HCT116 (cell line): ENCODE data around the gene ARL15. TPM values are rescaled to one million over a fixed set of nuclear protein-coding genes. Genes with fewer than 3 reads are reported as not detected.

Experiments used
- ATAC-seq: fragments of 200-7000 bp; cut with Tn5 transposase; 2 replicates; pipeline ENCODE4 v1.9.1; 2020; ENCODE audit warnings: mild to moderate bottlenecking, moderate library complexity
- BruUV-seq: library from RNA; stranded (reverse); fragments of 400-500 nt; replicated peaks from 2 replicates; lab custom pipeline; 2021; lab: Mats Ljungman, UMichigan
- CTCF ChIA-PET: fragments of 300-600 bp; sonication (Branson Sonifier 250); formaldehyde crosslinking; loops from one replicate; lab custom pipeline; 2021; ENCODE audit warnings: antibody characterized with exemption; lab: Charles Lee
- POLR2A ChIA-PET: fragments of 300-600, 350-600 bp; sonication (Branson Sonifier 250); formaldehyde crosslinking; loops from one replicate; lab custom pipeline; 2021; ENCODE audit warnings: antibody characterized with exemption; lab: Charles Lee
- RAD21 ChIA-PET, 2 experiments: fragments of 300-600 bp; sonication (Branson Sonifier 250); formaldehyde crosslinking; loops; one replicate each; lab custom pipeline; 2023; ENCODE audit warnings: low total read pairs in 2 of 2; ENCODE audit not compliant: uncharacterized antibody in 2 of 2, unreplicated experiment in 2 of 2, low non-redundant PET in 1 of 2; lab: Charles Lee
- DNase-seq: peaks from one replicate; pipeline ENCODE4 v3.0.0-alpha.2; 2010; ENCODE audit warnings: low read depth, low spot score
- H2AFZ ChIP-seq: fragments of 200-600 bp; shearing (Covaris generic), sonication (generic); 2 replicates; pipeline ENCODE4 v1.6.1; 2017; ENCODE audit warnings: low read depth, mixed run types, mixed read lengths, antibody characterized with exemption, low read length; ENCODE audit not compliant: poor library complexity, severe bottlenecking
- H3K27ac ChIP-seq: 2 replicates; pipeline ENCODE4 v1.5.1; 2012; ENCODE audit warnings: low read depth, low read length
- H3K27me3 ChIP-seq: fragments of 200-600 bp; sonication (generic); 2 replicates; pipeline ENCODE4 v1.6.1; 2016; ENCODE audit warnings: mixed run types, low read length, mixed read lengths; ENCODE audit not compliant: insufficient read depth
- H3K36me3 ChIP-seq, 2 experiments: fragments of 200-500 bp in 1 of 2; fragments of 200-600 bp in 1 of 2; sonication (Bioruptor generic) in 1 of 2; sonication (generic) in 1 of 2; 2 replicates each; pipeline versions ENCODE4 v1.5.1 to v1.6.1; 2014 to 2016; ENCODE audit warnings: low read length in 2 of 2, inconsistent platforms in 1 of 2, mixed read lengths in 1 of 2, mixed run types in 1 of 2; ENCODE audit not compliant: insufficient read depth in 2 of 2, control insufficient read depth in 1 of 2
- H3K4me1 ChIP-seq, 2 experiments: fragments of 200-600 bp in 1 of 2; sonication (generic) in 1 of 2; 2 replicates each; pipeline versions ENCODE4 v1.5.1 to v1.6.1; 2012 to 2017; ENCODE audit warnings: low read length in 2 of 2, inconsistent platforms in 1 of 2, mild to moderate bottlenecking in 1 of 2, mixed read lengths in 1 of 2, mixed run types in 1 of 2, moderate library complexity in 1 of 2; ENCODE audit not compliant: insufficient read depth in 2 of 2, control insufficient read depth in 1 of 2
- H3K4me2 ChIP-seq: fragments of 200-600 bp; sonication (generic); 2 replicates; pipeline ENCODE4 v1.6.1; 2017; ENCODE audit warnings: mixed run types, low read length, mixed read lengths
- H3K4me3 ChIP-seq, 2 experiments: fragments of 200-600 bp in 1 of 2; sonication (generic) in 1 of 2; replicated peaks in 1 of 2; 2 replicates each; pipeline ENCODE4 v1.5.1; 2011 to 2016; ENCODE audit warnings: low read length in 2 of 2, control low read depth in 1 of 2, low read depth in 1 of 2, mild to moderate bottlenecking in 1 of 2, mixed read lengths in 1 of 2, mixed run types in 1 of 2
- H3K79me2 ChIP-seq: fragments of 200-600 bp; sonication (generic); 2 replicates; pipeline ENCODE4 v1.6.1; 2017; ENCODE audit warnings: mild to moderate bottlenecking, mixed run types, low read length, moderate library complexity, mixed read lengths; ENCODE audit not compliant: insufficient read depth
- H3K9ac ChIP-seq: fragments of 200-600 bp; sonication (generic); 2 replicates; pipeline ENCODE4 v1.6.1; 2016; ENCODE audit warnings: low read length, mixed read lengths
- H3K9me2 ChIP-seq: fragments of 200-600 bp; sonication (generic), shearing (Covaris generic); 2 replicates; pipeline ENCODE4 v1.6.1; 2017; ENCODE audit warnings: mixed run types, mild to moderate bottlenecking, moderate library complexity; ENCODE audit not compliant: insufficient read depth
- H3K9me3 ChIP-seq, 2 experiments: fragments of 200-500 bp in 1 of 2; fragments of 200-600 bp in 1 of 2; sonication (Bioruptor generic) in 1 of 2; sonication (generic) in 1 of 2; 2 replicates each; pipeline ENCODE4 v1.6.1; 2014 to 2017; ENCODE audit warnings: low read length in 2 of 2, mixed read lengths in 2 of 2, inconsistent platforms in 1 of 2, low read depth in 1 of 2, mild to moderate bottlenecking in 1 of 2, mixed run types in 1 of 2, moderate library complexity in 1 of 2; ENCODE audit not compliant: control insufficient read depth in 1 of 2, insufficient read depth in 1 of 2
- H4K20me1 ChIP-seq: fragments of 200-600 bp; sonication (generic), shearing (Covaris generic); 2 replicates; pipeline ENCODE4 v1.6.1; 2017; ENCODE audit warnings: mixed run types, mild to moderate bottlenecking, moderate library complexity; ENCODE audit not compliant: insufficient read depth
- ATF3 ChIP-seq: IDR thresholded peaks from 2 replicates; pipeline ENCODE4 v1.6.1; 2012
- CBX3 ChIP-seq: IDR thresholded peaks from 2 replicates; pipeline ENCODE4 v1.6.1; 2012; ENCODE audit warnings: low read depth
- CTCF ChIP-seq, 3 experiments: fragments of 200-600 bp in 1 of 3; sonication (generic) in 1 of 3; IDR thresholded peaks in 2 of 3; conservative IDR thresholded peaks in 1 of 3; 2 replicates each; pipeline ENCODE4 v1.5.1; 2012 to 2017; ENCODE audit warnings: low read depth in 2 of 3, low read length in 2 of 3, antibody characterized with exemption in 1 of 3, borderline replicate concordance in 1 of 3, control low read depth in 1 of 3, mild to moderate bottlenecking in 1 of 3, mixed read lengths in 1 of 3, mixed run types in 1 of 3, moderate library complexity in 1 of 3; ENCODE audit not compliant: insufficient read depth in 1 of 3
- EGR1 ChIP-seq: IDR thresholded peaks from 2 replicates; pipeline ENCODE4 v1.6.1; 2012; ENCODE audit warnings: low read depth
- FOSL1 ChIP-seq: IDR thresholded peaks from 2 replicates; pipeline ENCODE4 v1.6.1; 2012; ENCODE audit warnings: low read depth
- MAX ChIP-seq: IDR thresholded peaks from 2 replicates; pipeline ENCODE4 v1.6.1; 2012
- POLR2A ChIP-seq: IDR thresholded peaks from 2 replicates; pipeline ENCODE4 v1.7.0; 2011; ENCODE audit warnings: borderline replicate concordance; ENCODE audit not compliant: insufficient read depth, insufficient read length; ENCODE audit errors: extremely low read depth
- POLR2AphosphoS5 ChIP-seq: IDR thresholded peaks from 2 replicates; pipeline ENCODE4 v1.6.1; 2011; ENCODE audit warnings: mild to moderate bottlenecking, low read depth, low read length, moderate library complexity
- RAD21 ChIP-seq: IDR thresholded peaks from 2 replicates; pipeline ENCODE4 v1.6.1; 2012; ENCODE audit warnings: low read depth, mild to moderate bottlenecking
- SIN3A ChIP-seq: IDR thresholded peaks from 2 replicates; pipeline ENCODE4 v1.6.1; 2012; ENCODE audit warnings: low read depth
- SRF ChIP-seq: IDR thresholded peaks from 2 replicates; pipeline ENCODE4 v1.6.1; 2012; ENCODE audit warnings: low read depth
- ZFX ChIP-seq: fragments of 450-650 bp; IDR thresholded peaks from 2 replicates; pipeline ENCODE4 v1.6.1; 2017
- ZNF274 ChIP-seq: fragments of 200-500 bp; sonication (Bioruptor generic); IDR thresholded peaks from 2 replicates; pipeline ENCODE4 v1.6.1; 2014; ENCODE audit warnings: mild to moderate bottlenecking, low read depth, low read length, inconsistent platforms
- intact Hi-C: fragments of 100-400 bp; cut with micrococcal nuclease; formaldehyde crosslinking; loops from 2 replicates; pipeline ENCODE4 v1.10.0; 2022
- total RNA-seq: library from RNA; stranded (reverse); gene quantifications from one replicate; pipeline ENCODE4 v1.2.1, GENCODE V29; 2021; ENCODE audit not compliant: unreplicated experiment

ARL15 gene
- total RNA-seq, 1 experiment from 2014 or later: 15.0 TPM

GRCh38 chr5:54254482-54255198 is 55.7 kb downstream of the ARL15 start:
- TF ChIP-seq RAD21 (peak; percentile 50), MAX (no peak), CTCF (IDR thresholded peaks at IDR 0.05 in 2 of 3, conservative IDR thresholded peaks at IDR 0.05 in 1 of 3; ENCODE audit: borderline replicate concordance in 1 of 3, insufficient read depth in 1 of 3, low read depth in 2 of 3, low read length in 2 of 3) (0 out of 6 replicates have a peak, but pooled peaks of 2 of the 3 experiments have one; percentile 16 to 19)
- H3K4me3 ChIP-seq: no peak overlapping the region
- no peaks in the 10 kb centered on the region for H3K27me3 ChIP-seq
- CTCF ChIA-PET: interaction anchor here (0.5 to 1.9 kb wide), 5 partner anchors 20 to 1076 kb away, joined by 3 to 7 read pairs (median 3); no protein-coding TSS in a partner anchor
- no peaks in the 10 kb centered on the region for H3K9me2 ChIP-seq
- H3K9ac ChIP-seq: no peak overlapping the region
- intact Hi-C loops: no loop called here
- H2AFZ ChIP-seq: no peak overlapping the region
- H3K4me1 ChIP-seq: no peaks in the 10 kb centered on the region
- POLR2A ChIA-PET: no interaction called here
- RAD21 ChIA-PET: no interaction called here
- H4K20me1 ChIP-seq: no peaks in the 10 kb centered on the region
- BruUV-seq: no TSS peak
- H3K4me2 ChIP-seq: no peak overlapping the region
- no peak overlapping the region for H3K27ac ChIP-seq
- H3K36me3 ChIP-seq: no peaks in the 10 kb centered on the region
- ATAC-seq (no peak), DNase-seq (no peak)
- H3K9me3 ChIP-seq: no peaks in the 10 kb centered on the region
- H3K79me2 ChIP-seq: no peaks in the 10 kb centered on the region

- DNase-seq (no peak), ATAC-seq (no peak)
- Histone ChIP-seq H3K27me3 (no peaks in the 10 kb centered on the region), H3K9me2 (no peaks in the 10 kb centered on the region), H3K36me3 (no peaks in the 10 kb centered on the region), H2AFZ (no peak overlapping the region), H3K27ac (no peak overlapping the region), H4K20me1 (no peaks in the 10 kb centered on the region), H3K9ac (no peak overlapping the region), H3K4me2 (no peak overlapping the region), H3K4me1 (no peaks in the 10 kb centered on the region), H3K4me3 (no peak overlapping the region), H3K9me3 (no peaks in the 10 kb centered on the region), H3K79me2 (no peaks in the 10 kb centered on the region)
- ChIA-PET POLR2A (no interaction called here), RAD21 (no interaction called here), CTCF (no interaction called here)
- TF ChIP-seq RAD21 (no peak), POLR2AphosphoS5 (no peak), SRF (no peak), FOSL1 (no peak), ATF3 (no peak), POLR2A (no peak), ZFX (no peak), EGR1 (no peak), CBX3 (no peak), ZNF274 (no peak), SIN3A (no peak), CTCF (IDR thresholded peaks at IDR 0.05 in 2 of 3, conservative IDR thresholded peaks at IDR 0.05 in 1 of 3; ENCODE audit: borderline replicate concordance in 1 of 3, insufficient read depth in 1 of 3, low read depth in 2 of 3, low read length in 2 of 3) (no peak)
- BruUV-seq: no TSS peak
- intact Hi-C loops: no loop called here
Observed at GRCh38 chr5:54251981-54252380, 58.4 kb downstream of the ARL15 start.
